Measurements from ENCODE around the gene KIF25. TPM values are rescaled to one million over a fixed set of nuclear protein-coding genes. Genes with fewer than 3 reads are reported as not detected.

The KIF25 gene
- total RNA-seq, 5 donors from 2014 or later (not counting 1 experiment from before 2014, with no cell fraction given), result not detected

- H3K9me3 ChIP-seq, result no peaks in the 10 kb centered on the region
- H3K36me3 Mint-ChIP-seq, result no peaks in the 10 kb centered on the region
Observed at GRCh38 chr6:167978607-167979006, 18.9 kb upstream of the KIF25 start.

GRCh38 chr6:167979436-167980139 lies 17.9 kb upstream of the KIF25 start:
- H3K36me3 ChIP-seq (ENCODE audit: control insufficient read depth in 2 of 2, extremely low read depth in 1 of 2, insufficient read depth in 1 of 2, low read length in 1 of 2), result no peaks in the 10 kb centered on the region

More at GRCh38 chr6:167978607-167979006, 18.9 kb upstream of the KIF25 start:
- Histone ChIP-seq H3K27ac (ENCODE audit: low read length) (no peak overlapping the region), H3K27me3 (replicated peaks in 1 of 2; ENCODE audit: control insufficient read depth in 2 of 2, extremely low read depth in 1 of 2, insufficient read depth in 2 of 2, low read length in 1 of 2) (peaks cover 0 to 9% of the 10 kb centered on the region in 2 experiments), H3K4me3 (ENCODE audit: control insufficient read depth in 1 of 2, extremely low read depth in 1 of 2, low read length in 1 of 2) (no peak overlapping the region), H3K36me3 (ENCODE audit: control insufficient read depth in 2 of 2, extremely low read depth in 1 of 2, insufficient read depth in 1 of 2, low read length in 1 of 2) (no peaks in the 10 kb centered on the region), H3K4me1 (ENCODE audit: control insufficient read depth in 1 of 2, extremely low read depth in 1 of 2, insufficient read depth in 2 of 2, low read length in 2 of 2) (no peaks in the 10 kb centered on the region)
- H3K27me3 Mint-ChIP-seq, result peaks cover 0 to under 1% of the 10 kb centered on the region in 2 donors
- 77% methylated on average over 7 of the region's 7 CpGs for WGBS (ENCODE audit: insufficient coverage)
- ChIA-PET CTCF (no interaction called here), POLR2A (no interaction called here)
- no peaks in the 10 kb centered on the region for H3K4me1 Mint-ChIP-seq
- DNase-seq (no peak), ATAC-seq (replicated peaks in 1 of 4) (no peak)
- no peak overlapping the region for H3K27ac Mint-ChIP-seq
- no peak overlapping the region for H3K4me3 Mint-ChIP-seq
- H3K9me3 Mint-ChIP-seq, result no peaks in the 10 kb centered on the region

DNA sequence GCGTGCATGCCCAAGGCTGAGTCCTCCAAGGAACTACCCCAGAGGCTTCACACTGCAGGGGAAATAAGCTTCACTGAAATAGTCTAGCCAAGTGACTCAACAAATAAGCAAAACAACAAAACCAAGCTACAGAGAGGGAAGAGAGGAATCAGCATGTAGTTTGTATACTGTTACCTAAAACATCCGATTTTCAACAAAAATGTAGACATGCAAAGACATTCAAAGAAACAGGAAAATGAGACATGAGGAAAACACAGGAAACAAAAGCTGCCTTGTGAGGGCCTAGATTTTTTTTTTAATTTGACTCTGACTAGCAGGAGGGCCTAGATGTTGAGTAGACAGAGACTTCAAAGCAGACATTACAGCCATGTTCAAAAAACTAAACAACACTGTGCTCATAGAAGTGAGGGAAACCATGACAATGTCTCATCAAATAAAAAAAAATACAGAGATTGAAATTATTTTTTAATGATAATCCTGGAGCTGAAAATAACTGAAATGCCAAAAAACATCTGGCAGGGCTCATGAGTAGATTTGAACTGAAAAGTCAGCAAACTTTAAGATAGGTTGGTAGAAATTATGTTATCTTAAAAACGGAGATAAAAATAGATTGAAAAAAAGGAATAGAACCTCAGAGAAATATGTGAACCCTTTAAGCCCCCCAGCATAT lies 16.4 kb upstream of the KIF25 start:
- Histone ChIP-seq H3K36me3 (ENCODE audit: control insufficient read depth in 2 of 2, extremely low read depth in 1 of 2, insufficient read depth in 1 of 2, low read length in 1 of 2) (no peaks in the 10 kb centered on the region), H3K27me3 (replicated peaks in 1 of 2; ENCODE audit: control insufficient read depth in 2 of 2, extremely low read depth in 1 of 2, insufficient read depth in 2 of 2, low read length in 1 of 2) (peaks cover 0 to 9% of the 10 kb centered on the region in 2 experiments), H3K4me3 (ENCODE audit: control insufficient read depth in 1 of 2, extremely low read depth in 1 of 2, low read length in 1 of 2) (no peak overlapping the region), H3K4me1 (ENCODE audit: control insufficient read depth in 1 of 2, extremely low read depth in 1 of 2, insufficient read depth in 2 of 2, low read length in 2 of 2) (no peaks in the 10 kb centered on the region), H3K9me3 (no peaks in the 10 kb centered on the region), H3K27ac (ENCODE audit: low read length) (no peak overlapping the region)
- Mint-ChIP-seq H3K27me3 (no peaks in the 10 kb centered on the region), H3K27ac (no peak overlapping the region), H3K4me3 (no peak overlapping the region), H3K4me1 (no peaks in the 10 kb centered on the region), H3K36me3 (no peaks in the 10 kb centered on the region), H3K9me3 (no peaks in the 10 kb centered on the region)
- WGBS (ENCODE audit: insufficient coverage), result no CpG with 5 or more reads among the region's 3 CpGs
- DNase-seq (no peak), ATAC-seq (replicated peaks in 1 of 4) (no peak)
- ChIA-PET CTCF (interaction anchor here in 1 of 2 donors (0.7 kb wide), 1 partner anchor 87 kb away, joined by 3 read pairs; no protein-coding TSS in a partner anchor), POLR2A (interaction anchor here in 1 of 2 donors (0.7 kb wide), 1 partner anchor 1339 kb away, joined by 13 read pairs; no protein-coding TSS in a partner anchor)

More at GRCh38 chr6:167979436-167980139, 17.9 kb upstream of the KIF25 start:
- ChIA-PET CTCF (no interaction called here), POLR2A (no interaction called here)
- no peak overlapping the region for H3K27ac Mint-ChIP-seq
- Histone ChIP-seq H3K9me3 (no peaks in the 10 kb centered on the region), H3K27me3 (replicated peaks in 1 of 2; ENCODE audit: control insufficient read depth in 2 of 2, extremely low read depth in 1 of 2, insufficient read depth in 2 of 2, low read length in 1 of 2) (peaks cover 0 to 9% of the 10 kb centered on the region in 2 experiments), H3K4me3 (ENCODE audit: control insufficient read depth in 1 of 2, extremely low read depth in 1 of 2, low read length in 1 of 2) (no peak overlapping the region), H3K27ac (ENCODE audit: low read length) (no peak overlapping the region), H3K4me1 (ENCODE audit: control insufficient read depth in 1 of 2, extremely low read depth in 1 of 2, insufficient read depth in 2 of 2, low read length in 2 of 2) (no peaks in the 10 kb centered on the region)
- no peaks in the 10 kb centered on the region for H3K4me1 Mint-ChIP-seq
- H3K36me3 Mint-ChIP-seq, result no peaks in the 10 kb centered on the region
- no peaks in the 10 kb centered on the region for H3K27me3 Mint-ChIP-seq
- ATAC-seq (replicated peaks in 1 of 4) (no peak), DNase-seq (no peak)
- H3K9me3 Mint-ChIP-seq, result no peaks in the 10 kb centered on the region
- 89% methylated on average over 11 of the region's 12 CpGs for WGBS (ENCODE audit: insufficient coverage)
- H3K4me3 Mint-ChIP-seq, result no peak overlapping the region

DNA sequence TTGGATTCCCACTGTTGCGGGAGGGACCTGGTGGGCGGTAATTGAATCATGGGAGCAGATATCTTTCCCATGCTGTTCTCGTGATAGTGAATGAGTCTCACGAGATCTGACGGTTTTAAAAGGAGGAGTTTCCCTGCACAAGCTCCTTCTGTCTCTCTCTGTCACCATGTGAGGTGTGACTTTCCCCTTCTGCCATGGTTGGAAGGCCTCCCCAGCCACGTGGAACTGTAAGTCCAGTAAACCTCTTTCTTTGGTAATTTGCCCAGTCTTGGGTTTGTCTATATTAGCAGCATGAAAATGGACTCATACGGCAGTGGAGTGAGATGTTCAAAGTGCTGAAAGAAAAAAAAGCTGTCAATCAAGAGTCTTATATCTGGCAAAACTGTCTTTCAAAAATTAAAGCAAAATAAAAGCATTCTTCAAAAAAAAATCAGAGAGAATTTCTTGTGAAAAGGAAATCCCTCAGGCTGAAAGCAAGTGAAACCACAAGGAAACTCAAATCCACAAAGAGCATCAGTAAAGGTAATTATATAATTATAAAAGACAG lies 15.5 kb upstream of the KIF25 start:
- Histone ChIP-seq H3K4me3 (ENCODE audit: control insufficient read depth in 1 of 2, extremely low read depth in 1 of 2, low read length in 1 of 2) (no peak overlapping the region), H3K27me3 (replicated peaks in 1 of 2; ENCODE audit: control insufficient read depth in 2 of 2, extremely low read depth in 1 of 2, insufficient read depth in 2 of 2, low read length in 1 of 2) (peaks cover 0 to 3% of the 10 kb centered on the region in 2 experiments), H3K4me1 (ENCODE audit: control insufficient read depth in 1 of 2, extremely low read depth in 1 of 2, insufficient read depth in 2 of 2, low read length in 2 of 2) (no peaks in the 10 kb centered on the region), H3K27ac (ENCODE audit: low read length) (no peak overlapping the region), H3K9me3 (no peaks in the 10 kb centered on the region), H3K36me3 (ENCODE audit: control insufficient read depth in 2 of 2, extremely low read depth in 1 of 2, insufficient read depth in 1 of 2, low read length in 1 of 2) (no peaks in the 10 kb centered on the region)
- Mint-ChIP-seq H3K9me3 (no peaks in the 10 kb centered on the region), H3K27ac (no peak overlapping the region), H3K27me3 (no peaks in the 10 kb centered on the region), H3K36me3 (no peaks in the 10 kb centered on the region), H3K4me3 (no peak overlapping the region), H3K4me1 (no peaks in the 10 kb centered on the region)
- POLR2A ChIA-PET, result no interaction called here
- CTCF ChIA-PET, result no interaction called here
- ATAC-seq (replicated peaks in 1 of 4), result no peak
- 100% methylated on average over 5 of the region's 7 CpGs for WGBS (ENCODE audit: insufficient coverage)
- DNase-seq, result no peak

GRCh38 chr6:167984144-167984719 lies 13.2 kb upstream of the KIF25 start:
- no peaks in the 10 kb centered on the region for H3K9me3 Mint-ChIP-seq
- DNase-seq (no peak), ATAC-seq (replicated peaks in 1 of 4) (no peak)
- H3K27ac ChIP-seq (ENCODE audit: low read length), result no peak overlapping the region
- no peaks in the 10 kb centered on the region for H3K4me1 Mint-ChIP-seq
- 85% methylated on average over 7 of the region's 11 CpGs for WGBS (ENCODE audit: insufficient coverage)
- H3K9me3 ChIP-seq, result no peaks in the 10 kb centered on the region
- no peaks in the 10 kb centered on the region for H3K27me3 ChIP-seq (replicated peaks in 1 of 2; ENCODE audit: control insufficient read depth in 2 of 2, extremely low read depth in 1 of 2, insufficient read depth in 2 of 2, low read length in 1 of 2)
- no peak overlapping the region for H3K4me3 Mint-ChIP-seq
- CTCF ChIA-PET, result no interaction called here
- H3K36me3 Mint-ChIP-seq, result no peaks in the 10 kb centered on the region
- no peaks in the 10 kb centered on the region for H3K4me1 ChIP-seq (ENCODE audit: control insufficient read depth in 1 of 2, extremely low read depth in 1 of 2, insufficient read depth in 2 of 2, low read length in 2 of 2)
- H3K36me3 ChIP-seq (ENCODE audit: control insufficient read depth in 2 of 2, extremely low read depth in 1 of 2, insufficient read depth in 1 of 2, low read length in 1 of 2), result no peaks in the 10 kb centered on the region
- no peak overlapping the region for H3K27ac Mint-ChIP-seq
- H3K27me3 Mint-ChIP-seq, result no peaks in the 10 kb centered on the region
- H3K4me3 ChIP-seq (ENCODE audit: control insufficient read depth in 1 of 2, extremely low read depth in 1 of 2, low read length in 1 of 2), result no peak overlapping the region
- POLR2A ChIA-PET, result no interaction called here

DNA sequence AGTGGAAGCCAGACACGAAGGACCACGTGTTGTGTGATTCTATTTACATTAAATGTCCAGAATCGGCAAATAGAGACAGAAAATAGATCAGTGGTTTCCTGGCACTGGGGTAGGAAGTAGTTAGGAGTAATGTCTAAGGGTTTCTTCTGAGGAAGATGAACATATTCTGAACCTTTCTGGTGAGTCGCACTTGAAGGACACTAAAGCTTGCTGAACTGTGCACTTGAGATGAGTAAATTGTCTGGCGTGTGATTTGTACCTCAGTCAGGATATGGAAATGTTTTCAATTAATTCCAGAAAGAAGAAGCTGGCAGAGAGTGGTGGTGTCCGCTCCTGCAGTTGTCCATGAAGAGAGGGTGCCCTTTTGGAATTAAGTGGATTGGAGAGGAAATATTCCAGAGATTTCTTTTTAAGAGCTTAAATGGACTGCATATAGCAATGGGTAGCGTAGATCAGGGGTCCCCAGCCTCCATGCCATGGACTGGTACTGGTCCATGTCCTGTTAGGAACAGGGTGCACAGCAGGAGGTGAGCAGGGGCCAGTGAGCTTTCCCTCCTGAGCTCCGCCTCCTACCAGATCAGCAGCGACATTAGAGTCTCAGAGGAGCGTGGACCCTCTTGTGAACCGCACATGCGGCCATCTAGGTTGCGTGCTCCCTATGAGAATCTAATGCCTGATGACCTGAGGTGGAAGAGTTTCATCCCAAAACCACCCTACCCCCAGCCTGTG lies 12.4 kb upstream of the KIF25 start:
- Mint-ChIP-seq H3K4me1 (no peaks in the 10 kb centered on the region), H3K36me3 (no peaks in the 10 kb centered on the region), H3K4me3 (no peak overlapping the region), H3K27me3 (no peaks in the 10 kb centered on the region), H3K27ac (no peak overlapping the region), H3K9me3 (no peaks in the 10 kb centered on the region)
- H3K9me3 ChIP-seq, result no peaks in the 10 kb centered on the region
- H3K4me3 ChIP-seq (ENCODE audit: control insufficient read depth in 1 of 2, extremely low read depth in 1 of 2, low read length in 1 of 2), result no peak overlapping the region
- H3K27ac ChIP-seq (ENCODE audit: low read length), result no peak overlapping the region
- no peak for DNase-seq
- ATAC-seq (replicated peaks in 1 of 4), result no peak
- ChIA-PET CTCF (no interaction called here), POLR2A (no interaction called here)
- H3K36me3 ChIP-seq (ENCODE audit: control insufficient read depth in 2 of 2, extremely low read depth in 1 of 2, insufficient read depth in 1 of 2, low read length in 1 of 2), result no peaks in the 10 kb centered on the region
- no peaks in the 10 kb centered on the region for H3K4me1 ChIP-seq (ENCODE audit: control insufficient read depth in 1 of 2, extremely low read depth in 1 of 2, insufficient read depth in 2 of 2, low read length in 2 of 2)
- WGBS (ENCODE audit: insufficient coverage), result 82% methylated on average over 5 of the region's 13 CpGs
- no peaks in the 10 kb centered on the region for H3K27me3 ChIP-seq (replicated peaks in 1 of 2; ENCODE audit: control insufficient read depth in 2 of 2, extremely low read depth in 1 of 2, insufficient read depth in 2 of 2, low read length in 1 of 2)

All from T-cell (primary cell).